ENCODE results near the gene DRGX. TPM values are rescaled to one million over a fixed set of nuclear protein-coding genes. Genes with fewer than 3 reads are reported as not detected.

DRGX gene
- total and polyA plus RNA-seq, 2 of the 4 experiments (the other 2 are of a cell fraction), result not detected

DNA sequence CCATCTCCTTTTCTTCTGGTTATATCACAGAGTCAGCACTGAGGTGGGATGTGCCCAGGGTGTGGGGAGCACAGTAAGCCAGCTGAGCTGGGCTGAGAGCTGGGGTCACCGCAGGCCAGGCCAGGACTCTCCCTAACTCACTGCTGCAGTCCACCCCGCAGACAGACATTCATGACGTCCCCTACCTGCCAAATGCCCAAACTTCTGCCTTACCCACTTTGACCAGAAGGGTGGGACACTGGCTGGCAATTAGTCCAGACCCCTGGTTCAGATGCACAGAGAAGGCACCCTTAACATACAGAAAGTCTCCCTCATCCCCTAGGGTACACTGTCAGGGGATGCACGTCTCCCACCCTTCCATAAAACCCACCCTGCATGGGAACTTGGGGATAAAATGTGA is 2.1 kb downstream of the DRGX start:
- Histone ChIP-seq H3K9ac (ENCODE audit: low read depth, low read length) (no peak overlapping the region), H2AK5ac (ENCODE audit: low read depth, low read length) (no peak overlapping the region), H3K36me3 (ENCODE audit: control insufficient read depth, insufficient read depth, low read length) (no peaks in the 10 kb centered on the region), H2AFZ (replicated peaks; ENCODE audit: low read length, poor library complexity) (no peak overlapping the region), H3K4me2 (ENCODE audit: low read depth, low read length) (no peak overlapping the region), H4K8ac (ENCODE audit: low read depth in 2 of 2, low read length in 2 of 2) (no peak overlapping the region), H3K56ac (ENCODE audit: extremely low read depth, insufficient read depth, low read length) (no peak overlapping the region), H4K91ac (ENCODE audit: insufficient read depth, low read depth, low read length) (no peak overlapping the region), H4K5ac (ENCODE audit: low read depth, low read length) (no peak overlapping the region), H3K9me3 (ENCODE audit: control insufficient read depth, insufficient read depth, low read length) (no peaks in the 10 kb centered on the region), H3K9me1 (ENCODE audit: insufficient read depth, low read length) (no peaks in the 10 kb centered on the region), H3K27me3 (ENCODE audit: control insufficient read depth, insufficient read depth, low read length) (peaks cover 71% of the 10 kb centered on the region), H2BK120ac (ENCODE audit: low read depth, low read length) (no peak overlapping the region), H3K4me1 (ENCODE audit: control insufficient read depth, insufficient read depth, low read length) (no peaks in the 10 kb centered on the region), H3K14ac (replicated peaks; ENCODE audit: low read depth, low read length) (no peak overlapping the region), H3K23ac (ENCODE audit: low read depth, low read length) (no peak overlapping the region), H2BK15ac (ENCODE audit: low read depth, low read length) (no peak overlapping the region), H2AK9ac (replicated peaks; ENCODE audit: low read depth, low read length, poor library complexity) (no peak overlapping the region), H3K4me3 (ENCODE audit: insufficient read depth, low read depth, low read length) (no peak overlapping the region), H2BK20ac (ENCODE audit: low read depth, low read length) (no peak overlapping the region), H4K20me1 (ENCODE audit: insufficient read depth, low read length) (peaks cover 5% of the 10 kb centered on the region; the same call in 1 of the 2 replicates), H2BK5ac (ENCODE audit: low read depth, low read length, poor library complexity, severe bottlenecking) (no peak overlapping the region), H3K79me1 (ENCODE audit: low read depth in 1 of 2, low read length in 2 of 2) (no peaks in the 10 kb centered on the region), H3K4ac (ENCODE audit: low read depth, low read length) (no peak overlapping the region), H3K27ac (ENCODE audit: insufficient read depth, low read length) (no peak overlapping the region), H3K18ac (ENCODE audit: low read depth, low read length) (no peak overlapping the region)
- intact Hi-C loops (cut with micrococcal nuclease) (no loop called here), dilution Hi-C loops (cut with HindIII; ENCODE audit: low sequenced_read_pairs, unreplicated experiment) (no loop called here), in situ Hi-C loops (cut with MboI; ENCODE audit: low sequenced_read_pairs) (no loop called here)
- no CpG with 5 or more reads among the region's 4 CpGs for WGBS, 2 experiments (ENCODE audit: extremely low coverage in 2 of 2, insufficient read length in 1 of 2)
- POLR2A ChIA-PET (ENCODE audit: unreplicated experiment), result no interaction called here
- no TSS peak for BruUV-seq (replicated peaks)
- no peak for TF ChIP-seq POLR2A (IDR thresholded peaks at IDR 0.05; ENCODE audit: low read depth, low read length)
- DNase-seq (no peak), ATAC-seq (ENCODE audit: low read depth) (no peak)
- CTCF ChIA-PET, result no interaction called here

Data from IMR-90 (cell line).